H54 (cell line): ENCODE data around the gene MRPS18B.
"Not testable (repeated sequence)": the region's sequence is repeated elsewhere in the genome, so short reads cannot be mapped to it uniquely, and the experiment has no call there.

Experiments used
- DNase-seq: peaks from one replicate; pipeline ENCODE4 v3.0.0; 2011; ENCODE audit warnings: low spot score, mixed read lengths; ENCODE audit not compliant: insufficient read length
- FAIRE-seq: peaks from 3 replicates; lab custom pipeline; 2011; peaks lifted over from hg19 to GRCh38; lab: Jason Lieb, UNC
- POLR2A ChIP-seq: IDR thresholded peaks from 2 replicates; pipeline ENCODE4 v1.6.1; 2011; ENCODE audit warnings: low read depth, mild to moderate bottlenecking, low read length

MRPS18B gene

GRCh38 chr6:30643656-30644055, 26.0 kb downstream of the MRPS18B start:
- DNase-seq, result no peak
- TF ChIP-seq POLR2A, result no peak
- FAIRE-seq, result no peak

GRCh38 chr6:30644769-30645168, 27.1 kb downstream of the MRPS18B start:
- TF ChIP-seq POLR2A, result no peak
- no peak for FAIRE-seq
- no peak for DNase-seq

- FAIRE-seq, result no peak
- no peak for DNase-seq
- no peak for TF ChIP-seq POLR2A
These were observed 28.3 kb downstream of the MRPS18B start for GRCh38 chr6:30645989-30646388.

- peak; percentile 90 for DNase-seq
- FAIRE-seq, result no peak
- TF ChIP-seq POLR2A, result no peak
These were observed 29.0 kb downstream of the MRPS18B start, which contains the start of gene C6orf136 for GRCh38 chr6:30646450-30647241. Gene C6orf136, plus strand, starts transcription at chr6:30647133. Its CDS starts 99 bp downstream, at chr6:30647232.

- DNase-seq, result peak; percentile 82
- FAIRE-seq, result no peak
- peak; percentile 34; the same call in 1 of the 2 replicates for TF ChIP-seq POLR2A
These were observed 29.8 kb downstream of the MRPS18B start for GRCh38 chr6:30647242-30648116.

- FAIRE-seq (no peak), DNase-seq (no peak)
- no peak for TF ChIP-seq POLR2A
These were observed 33.5 kb downstream of the MRPS18B start for GRCh38 chr6:30651143-30651542.

GRCh38 chr6:30654798-30655742, 37.4 kb downstream of the MRPS18B start:
- FAIRE-seq (no peak), DNase-seq (no peak)
- no peak for TF ChIP-seq POLR2A

- TF ChIP-seq POLR2A, result no peak
- FAIRE-seq (no peak), DNase-seq (no peak)
These were observed 38.1 kb downstream of the MRPS18B start for GRCh38 chr6:30655743-30656094.

GRCh38 chr6:30656513-30656912, 38.9 kb downstream of the MRPS18B start:
- no peak for DNase-seq
- no peak for FAIRE-seq
- TF ChIP-seq POLR2A, result no peak

- FAIRE-seq (no peak), DNase-seq (no peak)
- TF ChIP-seq POLR2A, result no peak
These were observed 39.8 kb downstream of the MRPS18B start for GRCh38 chr6:30657454-30657853.

GRCh38 chr6:30657922-30658321, 40.3 kb downstream of the MRPS18B start:
- FAIRE-seq, DNase-seq: not testable (repeated sequence)

GRCh38 chr6:30664994-30665767, 47.5 kb downstream of the MRPS18B start:
- no peak for DNase-seq
- no peak for TF ChIP-seq POLR2A
- FAIRE-seq, result no peak

GRCh38 chr6:30666300-30666699, 48.7 kb downstream of the MRPS18B start:
- FAIRE-seq, DNase-seq: not testable (repeated sequence)
